Thoracic aorta (tissue), 2 donors: ENCODE measurements around the gene NHP2. TPM values are rescaled to one million over a fixed set of nuclear protein-coding genes. Genes with fewer than 3 reads are reported as not detected.

ENCODE experiments used
- ATAC-seq: fragments of 150-250 bp; one replicate; pipeline ENCODE4 v1.8.0; 2017; ENCODE audit warnings: low read depth; ENCODE audit not compliant: insufficient number of reproducible peaks, low FRiP score
- DNase-seq: peaks from one replicate; pipeline ENCODE4 v3.0.0-alpha.2; 2020; ENCODE audit warnings: low spot score
- H3K27ac ChIP-seq, 2 donors: fragments of 200-600 bp; sonication (generic); 1 replicate in 1 of 2; 2 replicates in 1 of 2; pipeline ENCODE4 v1.5.1; 2016; ENCODE audit warnings: mild to moderate bottlenecking in 2 of 2, moderate library complexity in 2 of 2
- H3K27me3 ChIP-seq: fragments of 200-600 bp; sonication (generic); replicated peaks from 2 replicates; pipeline ENCODE4 v1.6.0; 2016; ENCODE audit warnings: mild to moderate bottlenecking; ENCODE audit not compliant: insufficient read depth
- H3K36me3 ChIP-seq: fragments of 200-600 bp; sonication (generic); one replicate; pipeline ENCODE4 v1.5.1; 2016
- H3K4me1 ChIP-seq, 2 donors: fragments of 200-600 bp; sonication (generic); 1 replicate in 1 of 2; 2 replicates in 1 of 2; pipeline versions ENCODE4 v1.5.1 to v1.6.0; 2016; ENCODE audit warnings: low read depth in 2 of 2, mild to moderate bottlenecking in 1 of 2; ENCODE audit not compliant: control insufficient read depth in 1 of 2
- H3K4me3 ChIP-seq: fragments of 200-600 bp; sonication (generic); 2 replicates; pipeline ENCODE4 v1.5.1; 2016; ENCODE audit warnings: mild to moderate bottlenecking
- H3K9me3 ChIP-seq: fragments of 200-600 bp; sonication (generic); 2 replicates; pipeline ENCODE4 v1.5.1; 2016
- CTCF ChIP-seq: fragments of 200-600 bp; sonication (generic); IDR thresholded peaks from one replicate; pipeline ENCODE4 v1.5.1; 2019; ENCODE audit warnings: antibody characterized with exemption
- total RNA-seq, 2 donors: library from RNA; depleted of rRNA; stranded (reverse); fragments of >200 nt; gene quantifications; one replicate each; pipeline versions ENCODE4 v1.1.0 to v1.2.3, GENCODE V29; 2016

NHP2 gene
- total RNA-seq, 2 donors from 2014 or later: 99.4 to 107 TPM

GRCh38 chr5:178108446-178108845 lies 45.2 kb downstream of the NHP2 start:
- Histone ChIP-seq H3K9me3 (no peaks in the 10 kb centered on the region), H3K4me3 (no peak overlapping the region), H3K27ac (no peak overlapping the region), H3K4me1 (no peaks in the 10 kb centered on the region), H3K36me3 (no peaks in the 10 kb centered on the region), H3K27me3 (no peaks in the 10 kb centered on the region)
- TF ChIP-seq CTCF: no peak
- DNase-seq (no peak), ATAC-seq (no peak)

- DNase-seq: no peak
- Histone ChIP-seq H3K27ac (no peak overlapping the region), H3K4me1 (no peaks in the 10 kb centered on the region), H3K4me3 (no peak overlapping the region), H3K36me3 (no peaks in the 10 kb centered on the region), H3K27me3 (no peaks in the 10 kb centered on the region), H3K9me3 (no peaks in the 10 kb centered on the region)
- no peak for ATAC-seq
- no peak for TF ChIP-seq CTCF
Measured at GRCh38 chr5:178107756-178108310, 45.9 kb downstream of the NHP2 start.

GRCh38 chr5:178106556-178107239 lies 47.0 kb downstream of the NHP2 start:
- no peak overlapping the region for H3K27ac ChIP-seq
- ATAC-seq: no peak
- no peaks in the 10 kb centered on the region for H3K27me3 ChIP-seq
- no peaks in the 10 kb centered on the region for H3K9me3 ChIP-seq
- no peaks in the 10 kb centered on the region for H3K36me3 ChIP-seq
- no peak for DNase-seq
- no peak overlapping the region for H3K4me3 ChIP-seq
- TF ChIP-seq CTCF: no peak
- H3K4me1 ChIP-seq: no peaks in the 10 kb centered on the region

GRCh38 chr5:178106086-178106485 lies 47.6 kb downstream of the NHP2 start:
- no peak overlapping the region for H3K27ac ChIP-seq

GRCh38 chr5:178104492-178104891 lies 49.2 kb downstream of the NHP2 start:
- Histone ChIP-seq H3K27ac (no peak overlapping the region), H3K4me3 (no peak overlapping the region)
- ATAC-seq: no peak

More at GRCh38 chr5:178106086-178106485, 47.6 kb downstream of the NHP2 start:
- H3K9me3 ChIP-seq: no peaks in the 10 kb centered on the region
- no peaks in the 10 kb centered on the region for H3K36me3 ChIP-seq
- no peaks in the 10 kb centered on the region for H3K27me3 ChIP-seq
- TF ChIP-seq CTCF: no peak
- no peak for ATAC-seq
- H3K4me3 ChIP-seq: no peak overlapping the region
- no peak for DNase-seq
- no peaks in the 10 kb centered on the region for H3K4me1 ChIP-seq

More at GRCh38 chr5:178104492-178104891, 49.2 kb downstream of the NHP2 start:
- no peaks in the 10 kb centered on the region for H3K27me3 ChIP-seq
- no peaks in the 10 kb centered on the region for H3K4me1 ChIP-seq
- H3K36me3 ChIP-seq: no peaks in the 10 kb centered on the region
- DNase-seq: no peak
- no peaks in the 10 kb centered on the region for H3K9me3 ChIP-seq
- no peak for TF ChIP-seq CTCF
